ENCODE measurements around the gene ATP6V1B1. TPM values are rescaled to one million over a fixed set of nuclear protein-coding genes. Genes with fewer than 3 reads are reported as not detected.
A peak's percentile ranks its signal among the peaks of the same experiment; 100 is the strongest.

ATP6V1B1 gene
- total and polyA plus RNA-seq, 9 of the 15 experiments (the other 6 are each of a cell fraction or from before 2014, with no cell fraction given), result not detected

DNA sequence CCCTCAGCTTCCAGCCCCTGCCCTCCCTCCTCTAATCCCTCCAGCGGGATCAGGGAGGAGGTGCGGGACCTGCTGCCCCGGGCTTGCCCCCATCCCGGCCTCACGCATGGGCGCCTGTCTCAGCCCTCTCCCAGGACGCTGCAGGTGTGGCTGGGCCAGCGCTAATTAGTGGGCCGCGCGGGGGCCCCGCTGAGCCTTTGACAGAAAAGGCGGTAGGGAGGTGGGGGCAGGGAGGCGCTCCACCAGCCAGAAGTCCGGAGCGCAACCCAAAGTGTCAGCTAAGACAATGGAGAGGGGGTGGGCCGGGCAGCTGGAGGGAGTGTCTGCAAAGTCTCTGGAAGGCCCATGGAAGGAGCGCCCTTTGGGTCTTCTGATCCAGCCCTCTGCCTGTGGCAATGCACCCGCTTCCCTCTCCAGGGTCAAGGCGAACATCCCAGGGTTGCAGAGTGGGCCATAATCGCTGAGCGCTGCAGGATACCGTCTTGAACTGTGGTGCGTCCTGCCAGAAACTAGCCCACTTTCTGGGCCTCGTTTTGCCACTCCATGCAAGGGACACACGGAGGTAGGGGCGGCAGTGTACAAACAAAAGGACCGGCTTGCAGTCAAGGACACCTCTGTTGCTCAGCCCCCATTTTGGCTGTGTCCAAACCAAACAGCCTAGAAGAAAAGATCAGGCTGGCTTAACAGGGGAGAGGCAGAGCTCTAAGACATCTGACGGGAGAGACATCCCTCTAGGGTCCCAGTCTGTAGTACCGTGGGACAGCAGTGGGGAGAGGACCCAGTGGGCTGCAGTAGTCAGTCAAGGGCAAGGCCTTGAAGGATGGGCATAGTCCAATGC, 3.5 kb downstream of the ATP6V1B1 start:
- Histone ChIP-seq H3K27me3 (ENCODE audit: control insufficient read depth in 2 of 2, insufficient read depth in 2 of 2, low read length in 2 of 2) (peaks cover 3 to 52% of the 10 kb centered on the region in 2 experiments; a peak in 3 of 5 replicates), H3K36me3 (ENCODE audit: control insufficient read depth, insufficient read depth, low read length) (no peaks in the 10 kb centered on the region), H3K4me2 (ENCODE audit: insufficient read depth, low read length) (no peak overlapping the region), H3K9ac (ENCODE audit: insufficient read depth in 1 of 2, low read depth in 2 of 2, low read length in 2 of 2) (no peak overlapping the region), H2AFZ (ENCODE audit: low read depth, low read length) (no peak overlapping the region), H3K9me1 (ENCODE audit: control insufficient read depth, insufficient read depth, low read length) (peaks cover 7% of the 10 kb centered on the region), H4K20me1 (replicated peaks; ENCODE audit: control insufficient read depth, insufficient read depth, low read length) (peaks cover 6% of the 10 kb centered on the region; the same call in 1 of the 2 replicates), H3K9me3 (replicated peaks; ENCODE audit: control insufficient read depth, insufficient read depth, low read depth, low read length) (no peaks in the 10 kb centered on the region), H3K4me1 (replicated peaks in 1 of 2; ENCODE audit: control insufficient read depth in 2 of 2, insufficient read depth in 2 of 2, low read length in 2 of 2) (peaks cover 0 to 4% of the 10 kb centered on the region in 2 experiments; a peak in 2 of 5 replicates), H3K79me2 (ENCODE audit: control insufficient read depth, insufficient read depth, low read length) (no peaks in the 10 kb centered on the region), H3K27ac (ENCODE audit: extremely low read depth, low read depth, low read length) (no peak overlapping the region), H3K4me3 (no peak overlapping the region)
- FAIRE-seq (no peak), ATAC-seq (peak; percentile 50), DNase-seq (ENCODE audit: extremely low read depth in 1 of 4, low spot score in 3 of 4) (peak in 2 of 4 experiments; percentile 34 to 40)
- in situ Hi-C loops (cut with MboI), result no loop called here
- CTCF ChIA-PET (ENCODE audit: low intra/inter-chr PET ratio), result no interaction called here
- intact Hi-C loops (cut with micrococcal nuclease), result no loop called here
- BruUV-seq (replicated peaks), result no TSS peak
- POLR2A ChIA-PET, result interaction anchor here (0.7 to 1.7 kb wide), 2 partner anchors 8 to 11 kb away, joined by 3 to 5 read pairs; no protein-coding TSS in a partner anchor
- WGBS (ENCODE audit: insufficient coverage, low coverage, missing lambda C conversion rate), result 9% methylated on average over 25 of the region's 30 CpGs
- TF ChIP-seq ZNF263 (CRISPR knock-in tag; IDR thresholded peaks at IDR 0.05; ENCODE audit: borderline replicate concordance) (no peak), FOXJ2 (tag; IDR thresholded peaks at IDR 0.05) (no peak), RCOR1 (IDR thresholded peaks at IDR 0.05; ENCODE audit: borderline replicate concordance in 1 of 2, low read depth in 2 of 2, low read length in 2 of 2) (no peak), PHB2 (IDR thresholded peaks at IDR 0.05; ENCODE audit: low read depth) (no peak), MEF2A (IDR thresholded peaks at IDR 0.05; ENCODE audit: control insufficient read depth, low read depth, low read length) (no peak), MTA3 (IDR thresholded peaks at IDR 0.05; ENCODE audit: borderline replicate concordance) (no peak), ZNF140 (CRISPR knock-in tag; IDR thresholded peaks at IDR 0.05) (no peak), ZNF431 (CRISPR knock-in tag; IDR thresholded peaks at IDR 0.05) (no peak), ZC3H4 (CRISPR knock-in tag; IDR thresholded peaks at IDR 0.05; ENCODE audit: borderline replicate concordance) (no peak)
- TF ChIP-seq, protein P1, sequence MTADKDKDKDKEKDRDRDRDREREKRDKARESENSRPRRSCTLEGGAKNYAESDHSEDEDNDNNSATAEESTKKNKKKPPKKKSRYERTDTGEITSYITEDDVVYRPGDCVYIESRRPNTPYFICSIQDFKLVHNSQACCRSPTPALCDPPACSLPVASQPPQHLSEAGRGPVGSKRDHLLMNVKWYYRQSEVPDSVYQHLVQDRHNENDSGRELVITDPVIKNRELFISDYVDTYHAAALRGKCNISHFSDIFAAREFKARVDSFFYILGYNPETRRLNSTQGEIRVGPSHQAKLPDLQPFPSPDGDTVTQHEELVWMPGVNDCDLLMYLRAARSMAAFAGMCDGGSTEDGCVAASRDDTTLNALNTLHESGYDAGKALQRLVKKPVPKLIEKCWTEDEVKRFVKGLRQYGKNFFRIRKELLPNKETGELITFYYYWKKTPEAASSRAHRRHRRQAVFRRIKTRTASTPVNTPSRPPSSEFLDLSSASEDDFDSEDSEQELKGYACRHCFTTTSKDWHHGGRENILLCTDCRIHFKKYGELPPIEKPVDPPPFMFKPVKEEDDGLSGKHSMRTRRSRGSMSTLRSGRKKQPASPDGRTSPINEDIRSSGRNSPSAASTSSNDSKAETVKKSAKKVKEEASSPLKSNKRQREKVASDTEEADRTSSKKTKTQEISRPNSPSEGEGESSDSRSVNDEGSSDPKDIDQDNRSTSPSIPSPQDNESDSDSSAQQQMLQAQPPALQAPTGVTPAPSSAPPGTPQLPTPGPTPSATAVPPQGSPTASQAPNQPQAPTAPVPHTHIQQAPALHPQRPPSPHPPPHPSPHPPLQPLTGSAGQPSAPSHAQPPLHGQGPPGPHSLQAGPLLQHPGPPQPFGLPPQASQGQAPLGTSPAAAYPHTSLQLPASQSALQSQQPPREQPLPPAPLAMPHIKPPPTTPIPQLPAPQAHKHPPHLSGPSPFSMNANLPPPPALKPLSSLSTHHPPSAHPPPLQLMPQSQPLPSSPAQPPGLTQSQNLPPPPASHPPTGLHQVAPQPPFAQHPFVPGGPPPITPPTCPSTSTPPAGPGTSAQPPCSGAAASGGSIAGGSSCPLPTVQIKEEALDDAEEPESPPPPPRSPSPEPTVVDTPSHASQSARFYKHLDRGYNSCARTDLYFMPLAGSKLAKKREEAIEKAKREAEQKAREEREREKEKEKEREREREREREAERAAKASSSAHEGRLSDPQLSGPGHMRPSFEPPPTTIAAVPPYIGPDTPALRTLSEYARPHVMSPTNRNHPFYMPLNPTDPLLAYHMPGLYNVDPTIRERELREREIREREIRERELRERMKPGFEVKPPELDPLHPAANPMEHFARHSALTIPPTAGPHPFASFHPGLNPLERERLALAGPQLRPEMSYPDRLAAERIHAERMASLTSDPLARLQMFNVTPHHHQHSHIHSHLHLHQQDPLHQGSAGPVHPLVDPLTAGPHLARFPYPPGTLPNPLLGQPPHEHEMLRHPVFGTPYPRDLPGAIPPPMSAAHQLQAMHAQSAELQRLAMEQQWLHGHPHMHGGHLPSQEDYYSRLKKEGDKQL (CRISPR knock-in tag; IDR thresholded peaks at IDR 0.05; ENCODE audit: borderline replicate concordance), result no peak
- TF ChIP-seq, protein P2, sequence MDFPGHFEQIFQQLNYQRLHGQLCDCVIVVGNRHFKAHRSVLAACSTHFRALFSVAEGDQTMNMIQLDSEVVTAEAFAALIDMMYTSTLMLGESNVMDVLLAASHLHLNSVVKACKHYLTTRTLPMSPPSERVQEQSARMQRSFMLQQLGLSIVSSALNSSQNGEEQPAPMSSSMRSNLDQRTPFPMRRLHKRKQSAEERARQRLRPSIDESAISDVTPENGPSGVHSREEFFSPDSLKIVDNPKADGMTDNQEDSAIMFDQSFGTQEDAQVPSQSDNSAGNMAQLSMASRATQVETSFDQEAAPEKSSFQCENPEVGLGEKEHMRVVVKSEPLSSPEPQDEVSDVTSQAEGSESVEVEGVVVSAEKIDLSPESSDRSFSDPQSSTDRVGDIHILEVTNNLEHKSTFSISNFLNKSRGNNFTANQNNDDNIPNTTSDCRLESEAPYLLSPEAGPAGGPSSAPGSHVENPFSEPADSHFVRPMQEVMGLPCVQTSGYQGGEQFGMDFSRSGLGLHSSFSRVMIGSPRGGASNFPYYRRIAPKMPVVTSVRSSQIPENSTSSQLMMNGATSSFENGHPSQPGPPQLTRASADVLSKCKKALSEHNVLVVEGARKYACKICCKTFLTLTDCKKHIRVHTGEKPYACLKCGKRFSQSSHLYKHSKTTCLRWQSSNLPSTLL (IDR thresholded peaks at IDR 0.05), result no peak
